ENCODE measurements around the gene GRPEL2. TPM values are rescaled to one million over a fixed set of nuclear protein-coding genes. Genes with fewer than 3 reads are reported as not detected.
"Not testable (repeated sequence)": the region's sequence is repeated elsewhere in the genome, so short reads cannot be mapped to it uniquely, and the experiment has no call there.

GRPEL2 gene
- total and polyA plus RNA-seq, 2 of the 8 experiments (the other 6 are each of a cell fraction or from before 2014, with no cell fraction given): 11.2 to 52.2 TPM

GRCh38 chr5:149389552-149390495 lies 44.5 kb downstream of the GRPEL2 start (continued):
- TF ChIP-seq RBBP5 (IDR thresholded peaks at IDR 0.05; ENCODE audit: borderline replicate concordance, low read depth, low read length) (no peak), MAFK (IDR thresholded peaks at IDR 0.05; ENCODE audit: low read depth, low read length) (no peak), CHD1 (IDR thresholded peaks at IDR 0.05; ENCODE audit: low read depth, low read length) (no peak), JUND (IDR thresholded peaks at IDR 0.05; ENCODE audit: low read length) (no peak), SAP30 (IDR thresholded peaks at IDR 0.05; ENCODE audit: insufficient read depth, insufficient replicate concordance, low read length) (no peak), TBP (IDR thresholded peaks at IDR 0.05; ENCODE audit: low read depth, low read length) (no peak), TAF1 (IDR thresholded peaks at IDR 0.05; ENCODE audit: low read depth, low read length) (no peak), POU5F1 (IDR thresholded peaks at IDR 0.05; ENCODE audit: low read depth, low read length) (no peak), NRF1 (IDR thresholded peaks at IDR 0.05; ENCODE audit: low read depth, low read length) (no peak)

- H3K4me1 ChIP-seq (replicated peaks in 1 of 4; ENCODE audit: control insufficient read depth in 3 of 4, insufficient read depth in 4 of 4, low read length in 3 of 4); H3K18ac ChIP-seq (ENCODE audit: extremely low read depth, low read length); H3K23me2 ChIP-seq (ENCODE audit: low read depth, low read length); H3K4me3 ChIP-seq (ENCODE audit: extremely low read depth in 1 of 4, insufficient read depth in 2 of 4, low read depth in 3 of 4, low read length in 4 of 4); H2AK5ac ChIP-seq (ENCODE audit: low read depth, low read length); H2BK5ac ChIP-seq (ENCODE audit: low read depth, low read length); H3K23ac ChIP-seq (ENCODE audit: insufficient read length); H3K79me2 ChIP-seq (ENCODE audit: control insufficient read depth in 1 of 2, insufficient read depth in 2 of 2, low read length in 2 of 2); H3K4ac ChIP-seq (replicated peaks; ENCODE audit: insufficient read length, low read depth, low read length); H3K79me1 ChIP-seq (ENCODE audit: low read depth, low read length); H4K5ac ChIP-seq (ENCODE audit: insufficient read length, low read depth, low read length); H3K9me3 ChIP-seq (ENCODE audit: insufficient read depth in 2 of 2, low read depth in 1 of 2, low read length in 1 of 2); H3K56ac ChIP-seq (replicated peaks; ENCODE audit: insufficient read length, low read depth, low read length); H3K9ac ChIP-seq (replicated peaks in 1 of 4; ENCODE audit: extremely low read depth in 1 of 4, low read depth in 3 of 4, low read length in 3 of 4); H3K27ac ChIP-seq (ENCODE audit: low read depth, low read length); H2BK12ac ChIP-seq (ENCODE audit: low read depth, low read length); H2BK15ac ChIP-seq (ENCODE audit: low read length); H4K91ac ChIP-seq (replicated peaks; ENCODE audit: insufficient read length, low read length); H3K36me3 ChIP-seq (ENCODE audit: control insufficient read depth in 2 of 4, insufficient read depth in 4 of 4, low read length in 3 of 4); H2BK20ac ChIP-seq (ENCODE audit: low read length); H4K8ac ChIP-seq (ENCODE audit: extremely low read depth, insufficient read depth, low read length); FAIRE-seq; H4K20me1 ChIP-seq (replicated peaks in 1 of 2; ENCODE audit: control insufficient read depth in 1 of 2, insufficient read depth in 2 of 2, low read length in 2 of 2); H3K27me3 ChIP-seq (replicated peaks in 1 of 4; ENCODE audit: control insufficient read depth in 3 of 4, extremely low read depth in 1 of 4, insufficient read depth in 3 of 4, low read length in 3 of 4); H3K4me2 ChIP-seq (ENCODE audit: insufficient read depth in 1 of 2, low read depth in 2 of 2, low read length in 2 of 2); DNase-seq (ENCODE audit: low read depth in 1 of 2, low spot score in 2 of 2); H2BK120ac ChIP-seq (replicated peaks; ENCODE audit: low read depth, low read length); H3K14ac ChIP-seq (ENCODE audit: insufficient read length); POLR2A ChIA-PET (ENCODE audit: partially characterized antibody); H2AFZ ChIP-seq (ENCODE audit: low read length): not testable (repeated sequence)
- CTCF ChIA-PET (ENCODE audit: partially characterized antibody): interaction anchor here (0.6 to 46.1 kb wide), 6 partner anchors 8 to 1275 kb away, joined by 3 to 1310 read pairs (median 6); no protein-coding TSS in a partner anchor
- WGBS, 2 experiments (ENCODE audit: extremely low coverage in 1 of 2, insufficient coverage in 1 of 2, insufficient read length in 1 of 2, insufficient replicate concordance in 2 of 2, low coverage in 1 of 2, low lambda C conversion rate in 2 of 2, missing lambda C conversion rate in 1 of 2): 95% methylated on average over 6 of the region's 6 CpGs; no CpG with 5 or more reads in 1 of the 2 experiments
Observed at GRCh38 chr5:149391076-149391475, 45.8 kb downstream of the GRPEL2 start.

All from H1 (cell line).